SK-N-SH (cell line): ENCODE data around the gene BCAS3. TPM values are rescaled to one million over a fixed set of nuclear protein-coding genes. Genes with fewer than 3 reads are reported as not detected.

ENCODE experiments used
- CTCF ChIA-PET: fragments of 300-600, 350-600 bp; formaldehyde crosslinking; extraction: SDS; loops from one replicate; lab custom pipeline; 2021; lab: Yijun Ruan, JAX
- POLR2A ChIA-PET: fragments of 350-600 bp; sonication (Branson Sonifier 250); formaldehyde crosslinking; extraction: SDS; loops from one replicate; lab custom pipeline; 2020; ENCODE audit warnings: antibody characterized with exemption, inconsistent platforms; lab: Yijun Ruan, JAX
- DNase-seq: peaks from one replicate; pipeline ENCODE4 v3.0.0; 2012
- H2AFZ ChIP-seq: fragments of 200-600 bp; sonication (generic); 2 replicates; pipeline ENCODE4 v1.8.1; 2016; ENCODE audit warnings: antibody characterized with exemption, mild to moderate bottlenecking, low read depth
- H3F3A ChIP-seq: fragments of 200-600 bp; sonication (generic); replicated peaks from 2 replicates; pipeline ENCODE3; 2016; ENCODE audit warnings: antibody characterized with exemption, mild to moderate bottlenecking; ENCODE audit not compliant: insufficient read depth
- H3K27ac ChIP-seq, 2 experiments: fragments of 200-500 bp in 1 of 2; fragments of 200-600 bp in 1 of 2; sonication (Bioruptor generic) in 1 of 2; sonication (generic), shearing (Covaris generic) in 1 of 2; 2 replicates each; pipeline versions ENCODE4 v1.5.1 to v1.6.1; 2014 to 2016; ENCODE audit warnings: low read depth in 2 of 2, inconsistent platforms in 1 of 2, low read length in 1 of 2, mild to moderate bottlenecking in 1 of 2, mixed read lengths in 1 of 2
- H3K27me3 ChIP-seq: fragments of 200-600 bp; sonication (generic), shearing (Covaris generic); 2 replicates; pipeline ENCODE4 v1.6.1; 2016; ENCODE audit warnings: mixed run types; ENCODE audit not compliant: insufficient read depth
- H3K36me3 ChIP-seq, 2 experiments: fragments of 200-500 bp in 1 of 2; fragments of 200-600 bp in 1 of 2; sonication (Bioruptor generic) in 1 of 2; sonication (generic) in 1 of 2; replicated peaks in 1 of 2; 2 replicates each; pipeline versions ENCODE3 to v1.5.1; 2014 to 2016; ENCODE audit warnings: low read length in 1 of 2, mild to moderate bottlenecking in 1 of 2; ENCODE audit not compliant: insufficient read depth in 2 of 2, control insufficient read depth in 1 of 2
- H3K4me1 ChIP-seq, 2 experiments: fragments of 200-500 bp in 1 of 2; fragments of 200-600 bp in 1 of 2; sonication (Bioruptor generic) in 1 of 2; sonication (generic), shearing (Covaris generic) in 1 of 2; 2 replicates each; pipeline versions ENCODE4 v1.5.1 to v1.6.1; 2014 to 2016; ENCODE audit warnings: low read depth in 1 of 2, low read length in 1 of 2, mixed run types in 1 of 2; ENCODE audit not compliant: insufficient read depth in 2 of 2, control insufficient read depth in 1 of 2
- H3K4me2 ChIP-seq: fragments of 200-600 bp; sonication (generic), shearing (Covaris generic); 2 replicates; pipeline ENCODE4 v1.6.1; 2017; ENCODE audit warnings: mixed run types
- H3K4me3 ChIP-seq, 2 experiments: fragments of 200-500 bp in 1 of 2; fragments of 200-600 bp in 1 of 2; sonication (Bioruptor generic) in 1 of 2; sonication (generic), shearing (Covaris generic) in 1 of 2; 2 replicates each; pipeline versions ENCODE4 v1.5.1 to v1.8.1; 2014 to 2016; ENCODE audit warnings: low read depth in 2 of 2, inconsistent platforms in 1 of 2, low read length in 1 of 2, mild to moderate bottlenecking in 1 of 2, mixed read lengths in 1 of 2, moderate library complexity in 1 of 2
- H3K79me2 ChIP-seq: fragments of 200-600 bp; sonication (generic); 2 replicates; pipeline ENCODE4 v1.8.1; 2017; ENCODE audit warnings: mild to moderate bottlenecking; ENCODE audit not compliant: insufficient read depth
- H3K9ac ChIP-seq: fragments of 200-600 bp; sonication (generic); 2 replicates; pipeline ENCODE4 v1.6.1; 2017; ENCODE audit warnings: mixed run types
- H3K9me2 ChIP-seq: fragments of 200-600 bp; sonication (generic); 2 replicates; pipeline ENCODE4 v1.6.1; 2017; ENCODE audit warnings: mixed run types
- H3K9me3 ChIP-seq: fragments of 200-600 bp; sonication (generic); 2 replicates; pipeline ENCODE4 v1.6.1; 2017; ENCODE audit warnings: mixed run types, mild to moderate bottlenecking, moderate library complexity
- H4K20me1 ChIP-seq: fragments of 200-600 bp; sonication (generic); 2 replicates; pipeline ENCODE4 v1.6.1; 2017; ENCODE audit warnings: mild to moderate bottlenecking, mixed run types; ENCODE audit not compliant: insufficient read depth
- CHD2 ChIP-seq: fragments of 150-350 bp; IDR thresholded peaks from 2 replicates; pipeline ENCODE4 v1.6.1; 2018; ENCODE audit warnings: low read length; ENCODE audit not compliant: partially characterized antibody
- EZH2phosphoT487 ChIP-seq: fragments of 200-600 bp; sonication (generic); IDR thresholded peaks from 2 replicates; pipeline ENCODE4 v1.6.1; 2017; ENCODE audit warnings: low read depth, mixed run types, mild to moderate bottlenecking, antibody characterized with exemption, moderate library complexity, borderline replicate concordance
- FOSL2 ChIP-seq: IDR thresholded peaks from 2 replicates; pipeline ENCODE4 v1.4.0; 2012; ENCODE audit warnings: low read depth, mild to moderate bottlenecking, moderate library complexity, borderline replicate concordance
- FOXM1 ChIP-seq: IDR thresholded peaks from 2 replicates; pipeline ENCODE4 v1.4.0; 2012; ENCODE audit warnings: low read depth, mild to moderate bottlenecking
- GABPA ChIP-seq: IDR thresholded peaks from 2 replicates; pipeline ENCODE4 v1.4.0; 2012; ENCODE audit warnings: low read depth, mild to moderate bottlenecking
- MEF2A ChIP-seq: IDR thresholded peaks from 2 replicates; pipeline ENCODE4 v1.4.0; 2012; ENCODE audit warnings: low read depth, borderline replicate concordance
- NRF1 ChIP-seq: IDR thresholded peaks from 2 replicates; pipeline ENCODE4 v1.6.1; 2012; ENCODE audit warnings: low read depth, mild to moderate bottlenecking, low read length
- polyA plus RNA-seq, 3 experiments: library from polyadenylated mRNA; depleted of rRNA; stranded (reverse); fragments of >200 nt; gene quantifications; 2 replicates each; pipeline ENCODE4 v1.2.3, GENCODE V29; 2012
- TF ChIP-seq, protein P1 (sequence below): fragments of 150-350 bp; IDR thresholded peaks from 2 replicates; pipeline ENCODE4 v1.6.1; 2017; ENCODE audit warnings: antibody characterized with exemption, low read length, low read depth, borderline replicate concordance
- TF ChIP-seq, protein P2 (sequence below): IDR thresholded peaks from 2 replicates; pipeline ENCODE4; 2012
- TF ChIP-seq, protein P3 (sequence below): IDR thresholded peaks from 2 replicates; pipeline ENCODE4 v1.6.1; 2012; ENCODE audit warnings: mild to moderate bottlenecking, low read depth, low read length, moderate library complexity
- TF ChIP-seq, protein P4 (sequence below): fragments of 150-350 bp; IDR thresholded peaks from 2 replicates; pipeline ENCODE4 v1.6.1; 2016; ENCODE audit warnings: mild to moderate bottlenecking, low read depth, low read length

BCAS3 gene
- polyA plus RNA-seq, 1 of the 3 experiments (the other 2 are of a cell fraction): 5.9 TPM

DNA sequence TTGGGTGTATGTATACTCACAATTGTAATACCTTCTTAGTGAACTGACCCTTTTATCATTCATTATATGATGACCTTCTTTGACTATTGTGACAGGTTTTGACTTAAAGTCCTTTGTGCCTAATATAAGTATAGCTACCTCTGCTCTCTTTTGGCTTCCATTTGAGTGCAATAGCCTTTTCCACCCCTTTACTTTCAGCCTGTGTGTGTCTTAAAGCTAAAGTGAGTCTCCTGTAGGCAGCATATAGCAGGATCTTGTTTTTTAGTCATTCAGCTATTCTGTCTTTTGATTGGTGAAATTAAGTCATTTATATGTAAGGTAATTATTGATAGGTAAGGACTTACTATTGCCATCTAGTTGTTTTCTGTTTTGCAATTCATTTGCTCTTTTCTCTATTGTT is 758.6 kb downstream of the BCAS3 start:
- no peak overlapping the region for H3K27ac ChIP-seq
- H3K4me3 ChIP-seq: no peak overlapping the region
- H3K27me3 ChIP-seq: no peaks in the 10 kb centered on the region
- no peaks in the 10 kb centered on the region for H3K36me3 ChIP-seq
- H3K9ac ChIP-seq: no peak overlapping the region
- no peak overlapping the region for H2AFZ ChIP-seq
- no peaks in the 10 kb centered on the region for H4K20me1 ChIP-seq
- ChIA-PET CTCF (interaction anchor here (1.6 kb wide), 1 partner anchor 12 kb away, joined by 5 read pairs; no protein-coding TSS in a partner anchor), POLR2A (no interaction called here)
- TF ChIP-seq, protein P1, sequence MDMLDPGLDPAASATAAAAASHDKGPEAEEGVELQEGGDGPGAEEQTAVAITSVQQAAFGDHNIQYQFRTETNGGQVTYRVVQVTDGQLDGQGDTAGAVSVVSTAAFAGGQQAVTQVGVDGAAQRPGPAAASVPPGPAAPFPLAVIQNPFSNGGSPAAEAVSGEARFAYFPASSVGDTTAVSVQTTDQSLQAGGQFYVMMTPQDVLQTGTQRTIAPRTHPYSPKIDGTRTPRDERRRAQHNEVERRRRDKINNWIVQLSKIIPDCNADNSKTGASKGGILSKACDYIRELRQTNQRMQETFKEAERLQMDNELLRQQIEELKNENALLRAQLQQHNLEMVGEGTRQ: no peak
- TF ChIP-seq FOXM1 (no peak), NRF1 (no peak), MEF2A (no peak), FOSL2 (no peak), EZH2phosphoT487 (no peak), GABPA (no peak), CHD2 (no peak)
- TF ChIP-seq, protein P2, sequence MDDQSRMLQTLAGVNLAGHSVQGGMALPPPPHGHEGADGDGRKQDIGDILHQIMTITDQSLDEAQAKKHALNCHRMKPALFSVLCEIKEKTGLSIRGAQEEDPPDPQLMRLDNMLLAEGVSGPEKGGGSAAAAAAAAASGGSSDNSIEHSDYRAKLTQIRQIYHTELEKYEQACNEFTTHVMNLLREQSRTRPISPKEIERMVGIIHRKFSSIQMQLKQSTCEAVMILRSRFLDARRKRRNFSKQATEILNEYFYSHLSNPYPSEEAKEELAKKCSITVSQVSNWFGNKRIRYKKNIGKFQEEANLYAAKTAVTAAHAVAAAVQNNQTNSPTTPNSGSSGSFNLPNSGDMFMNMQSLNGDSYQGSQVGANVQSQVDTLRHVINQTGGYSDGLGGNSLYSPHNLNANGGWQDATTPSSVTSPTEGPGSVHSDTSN: no peak
- TF ChIP-seq, protein P3, sequence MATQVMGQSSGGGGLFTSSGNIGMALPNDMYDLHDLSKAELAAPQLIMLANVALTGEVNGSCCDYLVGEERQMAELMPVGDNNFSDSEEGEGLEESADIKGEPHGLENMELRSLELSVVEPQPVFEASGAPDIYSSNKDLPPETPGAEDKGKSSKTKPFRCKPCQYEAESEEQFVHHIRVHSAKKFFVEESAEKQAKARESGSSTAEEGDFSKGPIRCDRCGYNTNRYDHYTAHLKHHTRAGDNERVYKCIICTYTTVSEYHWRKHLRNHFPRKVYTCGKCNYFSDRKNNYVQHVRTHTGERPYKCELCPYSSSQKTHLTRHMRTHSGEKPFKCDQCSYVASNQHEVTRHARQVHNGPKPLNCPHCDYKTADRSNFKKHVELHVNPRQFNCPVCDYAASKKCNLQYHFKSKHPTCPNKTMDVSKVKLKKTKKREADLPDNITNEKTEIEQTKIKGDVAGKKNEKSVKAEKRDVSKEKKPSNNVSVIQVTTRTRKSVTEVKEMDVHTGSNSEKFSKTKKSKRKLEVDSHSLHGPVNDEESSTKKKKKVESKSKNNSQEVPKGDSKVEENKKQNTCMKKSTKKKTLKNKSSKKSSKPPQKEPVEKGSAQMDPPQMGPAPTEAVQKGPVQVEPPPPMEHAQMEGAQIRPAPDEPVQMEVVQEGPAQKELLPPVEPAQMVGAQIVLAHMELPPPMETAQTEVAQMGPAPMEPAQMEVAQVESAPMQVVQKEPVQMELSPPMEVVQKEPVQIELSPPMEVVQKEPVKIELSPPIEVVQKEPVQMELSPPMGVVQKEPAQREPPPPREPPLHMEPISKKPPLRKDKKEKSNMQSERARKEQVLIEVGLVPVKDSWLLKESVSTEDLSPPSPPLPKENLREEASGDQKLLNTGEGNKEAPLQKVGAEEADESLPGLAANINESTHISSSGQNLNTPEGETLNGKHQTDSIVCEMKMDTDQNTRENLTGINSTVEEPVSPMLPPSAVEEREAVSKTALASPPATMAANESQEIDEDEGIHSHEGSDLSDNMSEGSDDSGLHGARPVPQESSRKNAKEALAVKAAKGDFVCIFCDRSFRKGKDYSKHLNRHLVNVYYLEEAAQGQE: no peak
- TF ChIP-seq, protein P4, sequence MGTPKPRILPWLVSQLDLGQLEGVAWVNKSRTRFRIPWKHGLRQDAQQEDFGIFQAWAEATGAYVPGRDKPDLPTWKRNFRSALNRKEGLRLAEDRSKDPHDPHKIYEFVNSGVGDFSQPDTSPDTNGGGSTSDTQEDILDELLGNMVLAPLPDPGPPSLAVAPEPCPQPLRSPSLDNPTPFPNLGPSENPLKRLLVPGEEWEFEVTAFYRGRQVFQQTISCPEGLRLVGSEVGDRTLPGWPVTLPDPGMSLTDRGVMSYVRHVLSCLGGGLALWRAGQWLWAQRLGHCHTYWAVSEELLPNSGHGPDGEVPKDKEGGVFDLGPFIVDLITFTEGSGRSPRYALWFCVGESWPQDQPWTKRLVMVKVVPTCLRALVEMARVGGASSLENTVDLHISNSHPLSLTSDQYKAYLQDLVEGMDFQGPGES: no peak
- H3K79me2 ChIP-seq: no peaks in the 10 kb centered on the region
- H3K4me1 ChIP-seq: no peaks in the 10 kb centered on the region
- no peaks in the 10 kb centered on the region for H3F3A ChIP-seq
- peaks cover 12% of the 10 kb centered on the region; the same call in 1 of the 2 replicates for H3K9me3 ChIP-seq
- DNase-seq: no peak
- H3K9me2 ChIP-seq: no peaks in the 10 kb centered on the region
- no peak overlapping the region for H3K4me2 ChIP-seq
